Lower leg skin (tissue), 4 donors: ENCODE measurements around the gene RAB1A. TPM values are rescaled to one million over a fixed set of nuclear protein-coding genes. Genes with fewer than 3 reads are reported as not detected.

Source experiments
- DNase-seq, 2 donors: peaks; one replicate each; pipeline ENCODE4 v3.0.0-alpha.2; 2019; ENCODE audit warnings: low spot score in 2 of 2
- H3K4me3 ChIP-seq: fragments of 200-600 bp; sonication (generic); 2 replicates; pipeline ENCODE4 v1.5.1; 2017; ENCODE audit warnings: mild to moderate bottlenecking, low read depth; ENCODE audit not compliant: poor library complexity, severe bottlenecking
- CTCF ChIP-seq, 3 donors: fragments of 450-650 bp; IDR thresholded peaks; one replicate each; pipeline ENCODE4 v1.5.1; 2016; ENCODE audit warnings: antibody characterized with exemption in 3 of 3, mild to moderate bottlenecking in 3 of 3, moderate library complexity in 2 of 3
- POLR2A ChIP-seq, 2 donors: fragments of 450-650 bp; IDR thresholded peaks; one replicate each; pipeline ENCODE4 v1.6.1; 2016 to 2017; ENCODE audit warnings: antibody characterized with exemption in 2 of 2, mild to moderate bottlenecking in 1 of 2, moderate library complexity in 1 of 2
- WGBS, 2 donors: methylation state at CpG; one replicate each; pipeline ENCODE4 v1.1.5; 2018; 5-methylcytosine and 5-hydroxymethylcytosine counted together
- intact Hi-C: fragments of 100-400 bp; cut with DNase I; formaldehyde crosslinking; loops from one replicate; pipeline ENCODE4 v1.15.0; 2023; ENCODE audit warnings: low total_unique reads
- total RNA-seq, 4 donors: library from RNA; depleted of rRNA; stranded (reverse); fragments of >200 nt; gene quantifications; one replicate each; pipeline ENCODE4 v1.1.0, GENCODE V29; 2016

Gene RAB1A
- total RNA-seq, 4 donors from 2014 or later = 49.1 to 68.0 (median 55.2) TPM

DNA sequence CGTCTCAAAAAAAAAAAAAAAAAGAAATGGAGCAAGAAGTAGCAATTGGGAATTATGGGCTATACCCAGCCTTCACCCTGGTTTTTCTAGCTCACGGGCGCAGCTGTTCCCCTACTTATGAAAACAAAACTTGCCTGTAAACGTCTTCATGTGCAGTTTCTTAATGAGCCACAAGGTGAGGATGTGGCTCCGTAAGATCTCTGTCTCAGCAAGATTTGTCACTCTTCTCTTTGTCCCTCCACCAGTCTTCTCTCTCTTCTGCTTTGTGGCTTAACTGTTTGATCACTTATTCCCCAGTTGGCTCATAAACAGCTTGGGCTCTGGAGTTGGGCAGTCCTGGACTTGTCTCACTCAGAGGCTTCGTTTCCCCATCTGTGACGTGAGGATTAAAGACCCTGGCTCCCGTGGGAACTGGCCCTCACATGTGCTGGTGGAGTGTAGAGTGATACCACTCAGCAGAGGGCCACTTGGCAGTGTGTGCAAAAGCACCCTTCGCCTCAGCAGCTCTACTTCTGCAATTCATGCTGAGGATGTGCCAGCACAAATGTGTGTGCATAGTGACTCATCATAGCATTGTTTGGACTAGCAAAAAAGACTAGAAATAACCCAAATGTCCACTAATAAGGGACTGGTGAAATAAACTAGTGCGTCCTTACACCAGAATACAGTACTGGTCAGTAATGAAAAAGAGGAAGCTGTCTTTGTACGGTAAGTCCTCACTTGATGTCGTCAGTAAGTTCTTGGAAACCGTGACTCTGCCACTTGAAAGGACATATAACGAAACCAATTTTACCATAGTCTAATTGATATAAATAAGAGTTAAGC is 65.0 kb downstream of the RAB1A start:
- DNase-seq = peak; percentile 68 to 90
- WGBS, 2 donors = 17 to 18% methylated on average over 13 to 14 of the region's 14 CpGs
- TF ChIP-seq POLR2A (IDR thresholded peaks at IDR 0.05) (no peak), CTCF (IDR thresholded peaks at IDR 0.05) (peak in 1 of 3 donors; percentile 72)
- intact Hi-C loops = no loop called here
- no peak overlapping the region for H3K4me3 ChIP-seq

DNA sequence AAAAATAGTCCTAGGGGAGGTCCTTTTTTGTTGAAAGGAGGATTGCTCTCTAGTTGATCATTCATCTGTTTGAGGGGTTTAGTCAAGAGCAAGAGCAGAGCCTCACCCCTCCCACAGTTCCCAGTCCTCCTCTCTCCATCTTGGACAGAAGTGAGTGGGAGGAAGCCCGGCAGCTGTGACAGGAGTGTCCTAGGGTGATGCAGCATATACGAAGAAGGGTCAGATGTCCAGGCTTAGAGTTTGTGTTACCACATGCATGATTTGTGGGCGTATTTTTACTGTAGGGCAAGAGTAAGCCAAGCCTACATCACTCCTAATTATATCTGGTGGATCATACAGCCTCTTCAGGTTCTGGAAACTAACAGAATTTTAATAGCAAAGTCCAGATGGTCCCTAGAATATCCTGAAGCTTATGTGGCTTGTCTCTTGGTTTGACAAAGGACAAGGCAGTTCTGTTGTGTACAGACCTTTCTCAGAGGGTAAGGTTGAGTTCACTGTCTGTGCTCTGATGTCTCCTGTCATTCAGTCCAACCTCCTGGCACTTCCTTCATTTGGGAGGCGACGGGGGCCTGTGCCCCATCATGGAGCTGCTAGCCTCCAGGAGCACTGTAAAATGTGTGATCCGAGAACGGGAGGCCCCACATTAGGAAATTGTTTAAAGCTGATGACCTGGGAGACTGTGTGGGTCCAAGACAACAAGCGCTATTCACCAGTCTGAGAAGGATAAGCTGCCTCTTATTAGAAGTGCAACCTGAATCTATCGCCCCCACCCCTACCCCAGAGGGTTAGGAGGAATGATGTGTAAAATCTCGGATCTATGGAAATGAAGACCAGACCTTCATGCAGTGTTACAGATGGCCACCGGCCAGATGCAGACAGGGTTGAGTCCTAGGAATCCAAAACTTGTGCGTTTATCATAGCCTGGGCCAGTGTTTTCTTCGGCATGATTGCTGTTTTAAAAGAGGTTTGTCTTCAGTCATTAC is 66.8 kb downstream of the RAB1A start:
- intact Hi-C loops = no loop called here
- no peak overlapping the region for H3K4me3 ChIP-seq
- 37 to 63% methylated on average over 13 of the region's 13 CpGs for WGBS, 2 donors
- TF ChIP-seq CTCF (IDR thresholded peaks at IDR 0.05) = no peak
- no peak for TF ChIP-seq POLR2A (IDR thresholded peaks at IDR 0.05)
- DNase-seq = peak in 1 of 2 donors; percentile 76

DNA sequence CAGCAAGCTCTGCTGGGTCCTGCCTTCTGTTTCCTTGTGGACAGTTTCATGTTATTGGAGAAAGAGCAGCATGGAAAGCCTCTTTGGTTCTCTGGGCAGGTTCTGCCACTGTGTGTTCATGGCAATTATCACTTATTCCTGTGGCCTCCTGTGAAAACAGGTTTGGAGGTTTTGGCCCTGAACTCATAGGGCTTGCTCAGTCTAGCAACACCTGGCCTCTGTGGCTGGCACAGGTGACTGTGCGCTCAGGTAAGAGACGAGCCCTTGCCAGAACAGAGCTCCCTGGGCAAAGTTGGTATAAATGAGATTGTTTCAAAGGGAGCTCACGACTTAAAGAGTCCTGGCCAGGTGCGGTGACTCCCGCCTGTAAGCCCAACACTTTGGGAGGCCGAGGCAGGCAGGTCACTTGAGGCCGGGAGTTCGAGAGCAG is 68.0 kb downstream of the RAB1A start:
- 59 to 60% methylated on average over 8 of the region's 8 CpGs for WGBS, 2 donors
- intact Hi-C loops = no loop called here
- peak; percentile 66 to 82 for DNase-seq

DNA sequence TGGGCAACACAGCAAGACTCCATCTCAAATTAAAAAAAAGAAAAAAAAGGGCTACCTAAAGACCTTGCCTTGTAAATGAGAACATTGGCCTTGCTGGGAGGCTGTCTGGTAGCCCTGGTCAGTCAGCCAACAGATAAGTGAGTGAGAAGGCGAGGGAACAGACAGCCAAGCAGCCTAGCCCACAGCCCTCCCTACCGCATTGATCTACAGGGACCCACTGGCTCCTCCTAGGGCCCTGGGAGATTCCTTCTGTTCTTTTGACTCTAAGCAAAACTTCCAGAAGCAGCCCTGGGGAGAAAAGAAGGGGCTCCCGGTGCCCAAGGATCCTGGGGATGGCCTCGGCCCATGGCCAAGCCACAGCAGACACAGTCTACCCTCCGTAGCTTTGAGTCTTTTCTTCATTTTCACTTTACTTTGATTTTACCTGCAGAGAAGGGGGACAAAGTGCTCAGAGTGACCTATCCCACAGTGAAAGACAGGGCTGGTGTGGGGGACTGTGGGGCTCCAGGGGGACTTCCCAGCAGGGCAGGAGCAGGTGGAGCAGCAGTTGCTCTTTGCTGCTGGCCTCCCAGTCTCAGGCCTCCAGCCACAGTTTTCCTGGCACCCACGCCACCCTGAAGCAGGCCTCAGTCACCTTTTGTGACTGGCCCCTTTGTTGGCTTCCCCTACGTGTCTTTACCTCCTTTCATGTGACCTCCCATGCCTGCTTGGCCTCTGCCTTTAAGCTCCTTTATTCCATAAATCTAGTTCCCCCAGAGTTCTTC is 68.6 kb downstream of the RAB1A start:
- 51 to 69% methylated on average over 7 of the region's 7 CpGs for WGBS, 2 donors
- TF ChIP-seq POLR2A (IDR thresholded peaks at IDR 0.05) (no peak), CTCF (IDR thresholded peaks at IDR 0.05) (no peak)
- intact Hi-C loops = no loop called here
- peak in 1 of 2 donors; percentile 67 for DNase-seq
- H3K4me3 ChIP-seq = no peak overlapping the region

More for the DNA sequence above, 68.0 kb downstream of the RAB1A start:
- TF ChIP-seq CTCF (IDR thresholded peaks at IDR 0.05) = no peak
- no peak for TF ChIP-seq POLR2A (IDR thresholded peaks at IDR 0.05)
- no peak overlapping the region for H3K4me3 ChIP-seq

DNA sequence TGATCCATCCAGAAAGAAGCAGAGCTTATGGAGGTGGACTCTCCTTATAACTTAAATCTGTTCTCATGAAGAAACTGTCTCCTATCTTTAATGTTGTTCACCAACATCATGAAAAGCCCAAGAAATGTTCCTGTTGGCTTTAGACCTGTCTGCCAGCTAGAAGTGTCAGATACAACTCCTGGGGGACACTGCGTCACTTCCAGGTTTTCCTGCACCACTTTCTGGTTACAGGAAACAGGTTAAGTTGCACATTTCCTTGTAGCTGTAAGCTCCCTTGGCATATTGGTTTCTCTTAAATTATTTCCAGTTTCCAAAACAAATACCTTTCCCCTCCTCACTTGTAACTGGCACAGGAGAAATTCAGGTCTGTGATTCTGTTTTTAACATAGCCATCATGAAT is 70.8 kb downstream of the RAB1A start:
- TF ChIP-seq CTCF (IDR thresholded peaks at IDR 0.05) (no peak), POLR2A (IDR thresholded peaks at IDR 0.05) (no peak)
- DNase-seq = peak in 1 of 2 donors; percentile 86
- H3K4me3 ChIP-seq = no peak overlapping the region
- intact Hi-C loops = no loop called here
- WGBS, 2 donors = 53 to 85% methylated on average over 1 of the region's 1 CpG
